ENCODE data around the gene NDUFS2. TPM values are rescaled to one million over a fixed set of nuclear protein-coding genes. Genes with fewer than 3 reads are reported as not detected.
A peak's percentile ranks its signal among the peaks of the same experiment; 100 is the strongest.

NDUFS2 gene
- total and polyA plus RNA-seq, 2 of the 8 experiments (the other 6 are each of a cell fraction or from before 2014, with no cell fraction given) = 95.1 to 113 TPM

DNA sequence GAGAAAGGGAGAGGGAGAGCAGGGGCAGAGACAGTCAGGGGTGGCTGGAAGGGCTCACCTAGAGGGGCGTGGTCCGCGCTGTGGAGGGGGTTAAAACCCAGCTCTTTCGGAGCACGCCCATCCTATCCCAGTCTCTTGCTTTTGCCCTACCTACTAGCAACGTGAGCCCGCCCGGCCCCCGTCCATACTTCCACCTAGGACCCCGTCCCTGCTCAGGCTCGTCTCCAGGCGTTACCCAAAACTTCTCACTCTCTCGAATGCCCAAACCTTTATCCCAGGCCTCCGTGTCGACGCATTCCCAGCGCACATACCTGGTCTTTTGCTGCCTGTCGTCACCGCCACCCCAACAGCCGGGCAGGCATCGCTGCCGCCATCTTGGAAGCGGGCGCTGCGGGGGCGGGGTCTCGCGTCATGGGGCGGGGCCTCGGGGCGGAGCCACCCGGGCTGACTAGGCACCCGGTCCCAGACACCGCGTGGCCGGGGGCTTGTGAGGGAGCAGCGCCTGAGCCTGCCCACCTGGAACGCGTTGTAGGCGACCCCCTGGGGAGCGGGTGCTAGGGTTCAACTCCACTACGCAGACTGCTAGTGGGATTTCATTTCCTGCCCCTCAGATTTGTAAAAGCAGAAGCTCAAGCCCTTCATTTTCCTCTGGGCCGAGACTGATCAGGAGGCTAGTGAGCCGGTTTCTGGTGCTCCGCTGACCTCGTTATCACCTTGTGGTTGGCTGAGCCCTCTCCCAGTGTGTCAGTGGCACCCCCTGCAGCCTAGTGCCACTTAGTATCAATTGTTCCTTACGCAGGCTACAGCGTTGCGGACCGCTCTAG, 24.8 kb upstream of the NDUFS2 start, which contains the start of gene B4GALT3 (continued):
- TF ChIP-seq, protein P1, sequence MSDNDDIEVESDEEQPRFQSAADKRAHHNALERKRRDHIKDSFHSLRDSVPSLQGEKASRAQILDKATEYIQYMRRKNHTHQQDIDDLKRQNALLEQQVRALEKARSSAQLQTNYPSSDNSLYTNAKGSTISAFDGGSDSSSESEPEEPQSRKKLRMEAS (IDR thresholded peaks at IDR 0.05) = peak; percentile 90
- TF ChIP-seq KDM1A (IDR thresholded peaks at IDR 0.05; ENCODE audit: borderline replicate concordance, low read length) (0 out of 2 replicates have a peak, but pooled peaks have one; percentile 33), POU5F1 (IDR thresholded peaks at IDR 0.05; ENCODE audit: low read depth, low read length) (no peak), ASH2L (IDR thresholded peaks at IDR 0.05; ENCODE audit: low read length) (peak; percentile 94), HDAC2 (IDR thresholded peaks at IDR 0.05; ENCODE audit: borderline replicate concordance in 1 of 2, low read depth in 2 of 2, low read length in 2 of 2) (peak in 1 of 2 experiments; percentile 65; a peak in 2 of 4 replicates), SIN3A (conservative IDR thresholded peaks at IDR 0.05 in 1 of 2, IDR thresholded peaks at IDR 0.05 in 1 of 2; ENCODE audit: low read depth in 1 of 2, low read length in 2 of 2) (peak; percentile 72 to 74; a peak in 2 of 4 replicates), TBP (IDR thresholded peaks at IDR 0.05; ENCODE audit: low read depth, low read length) (peak; percentile 73; the same call in 1 of the 2 replicates), SP1 (IDR thresholded peaks at IDR 0.05; ENCODE audit: low read depth, low read length) (peak; percentile 29; the same call in 1 of the 2 replicates)
- TF ChIP-seq, protein P2, sequence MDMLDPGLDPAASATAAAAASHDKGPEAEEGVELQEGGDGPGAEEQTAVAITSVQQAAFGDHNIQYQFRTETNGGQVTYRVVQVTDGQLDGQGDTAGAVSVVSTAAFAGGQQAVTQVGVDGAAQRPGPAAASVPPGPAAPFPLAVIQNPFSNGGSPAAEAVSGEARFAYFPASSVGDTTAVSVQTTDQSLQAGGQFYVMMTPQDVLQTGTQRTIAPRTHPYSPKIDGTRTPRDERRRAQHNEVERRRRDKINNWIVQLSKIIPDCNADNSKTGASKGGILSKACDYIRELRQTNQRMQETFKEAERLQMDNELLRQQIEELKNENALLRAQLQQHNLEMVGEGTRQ (IDR thresholded peaks at IDR 0.05; ENCODE audit: low read length) = no peak; the same call in 1 of the 2 replicates

Data from H1 (cell line).